Cardiac fibroblast (primary cell): ENCODE measurements around the gene BIRC2.

Source experiments
- DNase-seq, 2 donors: peaks; one replicate each; pipeline versions ENCODE4 v3.0.0 to v3.0.0-alpha.2; 2010; ENCODE audit warnings: low read depth in 2 of 2
- H3K4me3 ChIP-seq, 2 donors: replicated peaks in 1 of 2; 1 replicate in 1 of 2; 2 replicates in 1 of 2; pipeline ENCODE4 v1.5.1; 2011; ENCODE audit warnings: low read depth in 2 of 2, low read length in 2 of 2, mild to moderate bottlenecking in 2 of 2, moderate library complexity in 1 of 2
- TF ChIP-seq, protein P1 (sequence below): IDR thresholded peaks from one replicate; pipeline ENCODE4 v1.5.1; 2011; ENCODE audit warnings: low read depth, mild to moderate bottlenecking, low read length, inconsistent platforms

BIRC2 gene

DNA sequence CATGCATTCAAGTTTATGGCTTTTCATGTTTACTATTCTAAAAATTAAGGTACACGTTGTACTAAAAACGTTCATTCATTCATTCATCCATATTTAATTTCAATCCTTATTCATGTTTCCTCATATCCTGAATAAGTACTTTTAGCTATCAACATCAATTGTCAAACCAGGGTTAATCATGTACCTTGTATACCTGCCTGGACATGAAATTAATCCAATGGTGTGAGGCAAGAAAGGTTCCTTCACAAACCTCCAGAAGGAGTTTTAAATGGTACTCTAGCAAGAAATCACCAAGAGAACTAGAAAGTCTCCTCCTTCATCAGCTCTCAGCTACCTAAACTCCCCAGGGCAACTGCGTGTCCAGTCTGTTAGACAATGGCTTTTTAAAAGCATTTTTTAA, 72.2 kb downstream of the BIRC2 start:
- no peak overlapping the region for H3K4me3 ChIP-seq
- no peak for DNase-seq
- TF ChIP-seq, protein P1, sequence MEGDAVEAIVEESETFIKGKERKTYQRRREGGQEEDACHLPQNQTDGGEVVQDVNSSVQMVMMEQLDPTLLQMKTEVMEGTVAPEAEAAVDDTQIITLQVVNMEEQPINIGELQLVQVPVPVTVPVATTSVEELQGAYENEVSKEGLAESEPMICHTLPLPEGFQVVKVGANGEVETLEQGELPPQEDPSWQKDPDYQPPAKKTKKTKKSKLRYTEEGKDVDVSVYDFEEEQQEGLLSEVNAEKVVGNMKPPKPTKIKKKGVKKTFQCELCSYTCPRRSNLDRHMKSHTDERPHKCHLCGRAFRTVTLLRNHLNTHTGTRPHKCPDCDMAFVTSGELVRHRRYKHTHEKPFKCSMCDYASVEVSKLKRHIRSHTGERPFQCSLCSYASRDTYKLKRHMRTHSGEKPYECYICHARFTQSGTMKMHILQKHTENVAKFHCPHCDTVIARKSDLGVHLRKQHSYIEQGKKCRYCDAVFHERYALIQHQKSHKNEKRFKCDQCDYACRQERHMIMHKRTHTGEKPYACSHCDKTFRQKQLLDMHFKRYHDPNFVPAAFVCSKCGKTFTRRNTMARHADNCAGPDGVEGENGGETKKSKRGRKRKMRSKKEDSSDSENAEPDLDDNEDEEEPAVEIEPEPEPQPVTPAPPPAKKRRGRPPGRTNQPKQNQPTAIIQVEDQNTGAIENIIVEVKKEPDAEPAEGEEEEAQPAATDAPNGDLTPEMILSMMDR = no peak

DNA sequence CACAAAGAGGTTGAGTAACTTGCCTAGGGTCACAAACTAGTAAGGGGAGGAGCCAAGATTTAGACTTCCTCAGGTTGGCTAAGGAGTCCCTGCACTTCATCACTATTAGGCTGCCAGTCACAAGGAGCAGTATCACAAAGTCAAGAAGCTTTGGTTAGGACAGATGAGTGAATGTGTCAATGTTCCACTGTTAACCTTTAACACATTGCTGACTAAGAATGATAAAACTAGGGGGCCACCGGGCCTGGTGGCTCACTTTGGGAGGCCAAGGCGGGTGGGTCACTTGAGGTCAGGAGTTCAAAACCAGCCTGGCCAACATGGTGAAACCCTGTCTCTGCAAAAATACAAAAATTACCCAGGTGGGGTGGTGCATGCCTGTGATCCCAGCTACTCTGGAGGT, 73.5 kb downstream of the BIRC2 start:
- H3K4me3 ChIP-seq = no peak overlapping the region
- DNase-seq = no peak
- TF ChIP-seq, protein P1 = no peak

DNA sequence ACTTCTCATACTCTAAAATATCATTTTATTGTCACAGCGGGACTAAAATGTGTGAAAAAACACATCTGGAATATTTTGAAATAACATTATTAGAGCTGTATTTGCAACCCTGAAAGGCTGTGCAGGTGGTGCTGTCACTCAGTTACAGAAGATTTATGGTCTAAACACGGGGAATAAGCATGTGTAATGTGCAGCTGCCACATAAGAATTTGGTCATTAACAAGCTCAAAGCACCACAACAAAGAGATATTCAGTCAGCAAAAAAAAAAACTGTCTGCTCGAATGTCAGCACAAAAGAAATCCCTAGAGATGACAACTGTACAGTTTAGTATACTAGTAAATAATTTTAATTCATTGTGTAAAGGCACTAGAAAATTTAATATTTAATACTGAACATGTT, 74.2 kb downstream of the BIRC2 start:
- DNase-seq = no peak
- no peak overlapping the region for H3K4me3 ChIP-seq
- TF ChIP-seq, protein P1 = no peak

DNA sequence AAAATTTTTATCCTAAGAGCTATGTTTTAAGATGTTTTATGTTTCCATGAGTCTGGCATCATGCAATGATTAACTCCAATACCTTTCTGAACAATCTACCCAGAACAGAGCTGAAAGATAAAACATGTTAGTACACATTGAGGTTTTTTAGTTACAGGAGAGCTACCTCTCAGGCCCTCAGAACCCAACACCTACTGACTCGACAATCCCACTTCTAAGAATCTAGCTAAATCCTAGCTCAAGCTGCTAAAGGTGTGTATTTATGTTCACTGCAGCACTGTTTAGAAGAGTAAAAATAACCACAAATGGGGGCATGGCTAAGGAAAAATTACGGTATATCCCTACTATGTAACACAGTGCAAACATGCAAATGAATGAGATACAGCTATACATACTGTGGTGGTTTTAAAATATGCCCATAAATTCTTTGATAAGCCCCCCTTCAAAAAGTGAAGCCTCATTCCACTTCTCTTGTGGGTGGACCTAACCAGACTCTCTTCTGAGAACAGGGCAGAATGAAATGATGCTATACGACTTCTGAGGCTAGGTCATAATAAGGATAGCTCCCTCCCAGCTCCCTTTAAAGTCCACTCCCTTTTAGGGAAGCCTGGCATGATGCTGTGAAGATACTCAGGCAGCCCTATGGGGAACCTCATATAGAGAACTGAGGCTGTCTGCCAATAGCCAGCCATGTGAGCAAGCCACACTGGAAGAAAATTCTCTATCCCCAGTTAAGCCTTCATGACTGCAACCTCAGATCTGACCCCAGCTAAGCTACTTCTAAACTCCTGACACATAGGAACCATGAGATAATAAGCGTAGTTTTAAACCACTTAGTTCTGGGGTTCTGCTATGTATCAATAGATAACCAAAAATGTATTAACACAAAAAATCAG, 76.1 kb downstream of the BIRC2 start:
- H3K4me3 ChIP-seq = no peak overlapping the region
- TF ChIP-seq, protein P1 = no peak
- DNase-seq = no peak

DNA sequence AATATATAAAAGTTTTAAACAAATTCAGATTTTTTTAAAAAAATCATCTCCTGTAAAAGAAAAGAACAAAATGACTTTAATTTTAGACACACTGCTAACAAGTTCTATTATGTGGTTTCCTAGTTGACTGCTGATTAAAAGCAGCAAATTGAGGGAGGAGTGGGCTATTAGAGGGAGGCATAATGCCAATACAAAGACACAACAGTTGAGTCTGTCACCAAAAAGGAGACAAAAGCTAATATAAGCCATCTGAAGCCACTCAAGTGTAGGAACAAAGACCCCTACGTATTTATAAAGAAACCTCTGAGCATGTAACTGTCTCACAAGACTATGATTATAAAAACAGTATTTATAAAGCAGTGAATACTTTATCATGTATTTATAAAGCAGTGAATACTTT, 76.9 kb downstream of the BIRC2 start:
- TF ChIP-seq, protein P1 = no peak

DNA sequence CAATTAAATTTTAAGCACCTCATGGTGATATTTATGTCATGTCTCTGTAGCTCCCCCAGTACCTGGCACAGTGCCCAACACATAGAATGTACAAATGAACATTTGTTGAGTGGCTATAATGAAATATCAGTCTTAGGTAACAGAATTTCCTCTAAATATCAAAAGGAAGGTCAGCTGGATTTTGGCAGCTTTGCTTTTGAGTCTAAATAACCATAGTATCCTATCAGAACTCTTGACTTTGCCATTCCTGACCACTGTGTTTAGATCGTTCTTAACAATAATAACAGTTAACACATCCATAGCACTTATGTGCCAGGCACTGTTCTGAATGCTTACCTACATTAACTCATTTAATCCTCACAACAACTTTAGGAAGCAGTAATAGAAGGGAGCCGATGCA, 79.0 kb downstream of the BIRC2 start:
- TF ChIP-seq, protein P1 = no peak
- no peak overlapping the region for H3K4me3 ChIP-seq
- no peak for DNase-seq

More for the DNA sequence above, 76.9 kb downstream of the BIRC2 start:
- no peak overlapping the region for H3K4me3 ChIP-seq
- no peak for DNase-seq
